GM12892 (cell line): ENCODE data around the gene ABCA1.

Experiments
- POLR2A ChIP-seq: IDR thresholded peaks from 2 replicates; pipeline ENCODE4 v1.6.1; 2011; ENCODE audit warnings: low read depth, low read length, control low read depth
- TAF1 ChIP-seq: IDR thresholded peaks from 2 replicates; pipeline ENCODE4 v1.6.1; 2011; ENCODE audit warnings: low read depth, mild to moderate bottlenecking, control low read depth, low read length, borderline replicate concordance

DNA sequence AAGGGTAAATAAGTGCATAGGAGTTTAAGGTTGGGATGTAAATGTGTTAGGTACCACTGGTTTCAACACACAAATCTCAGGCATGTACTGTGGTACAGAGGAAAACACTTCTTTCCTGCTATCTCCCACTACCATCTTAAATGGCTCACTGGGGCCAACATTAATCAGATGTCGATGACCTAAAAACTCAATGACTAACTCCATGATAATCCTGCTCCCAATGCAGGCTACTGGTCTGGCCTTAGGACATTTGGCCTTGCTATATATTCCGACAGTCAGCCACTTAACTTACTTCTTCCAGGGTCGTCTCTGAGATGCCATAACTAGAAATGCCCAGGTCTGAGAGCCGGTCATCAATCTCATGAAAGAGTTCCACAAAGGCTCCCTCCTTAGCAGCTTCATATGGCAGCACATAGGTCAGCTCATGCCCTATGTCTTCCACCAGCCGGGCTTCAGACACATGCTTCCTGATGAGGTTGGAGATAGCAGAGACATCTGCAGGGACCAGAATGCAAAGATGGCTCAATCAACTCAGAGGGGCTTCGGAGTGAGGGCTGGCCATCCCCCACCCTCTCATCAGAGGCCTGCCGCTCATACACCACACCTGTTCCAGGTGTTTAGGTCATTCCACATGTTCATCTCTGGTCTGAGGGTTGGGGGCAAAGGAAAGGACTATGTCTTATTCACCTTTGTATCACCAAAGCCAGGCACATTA lies 111.9 kb downstream of the ABCA1 start:
- TF ChIP-seq POLR2A: no peak
- TF ChIP-seq TAF1: no peak
